ENCODE results near the gene HIVEP2.

Gene HIVEP2

DNA sequence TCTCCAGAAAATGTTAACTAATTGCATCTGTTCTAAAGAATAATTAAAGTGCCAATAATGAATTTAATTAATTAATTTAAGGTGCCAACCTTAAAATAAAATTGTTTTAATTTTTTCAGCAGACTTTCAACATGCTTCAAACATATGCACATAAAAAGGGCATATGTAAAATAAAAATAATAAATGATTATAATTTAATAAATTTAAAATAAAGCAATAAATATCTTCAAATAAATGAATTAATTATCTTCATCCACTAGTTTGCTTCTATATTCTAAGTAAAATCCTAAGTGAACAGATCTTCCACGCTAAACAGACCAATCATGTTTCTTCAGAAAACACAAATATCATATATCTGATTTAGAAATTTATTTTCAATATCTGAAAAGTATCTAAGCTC lies 119.2 kb downstream of the HIVEP2 start:
- H3K18ac ChIP-seq (ENCODE audit: low read length) = no peak overlapping the region
- no peak overlapping the region for H3K9ac ChIP-seq (ENCODE audit: low read length)
- no peak overlapping the region for H2AK5ac ChIP-seq (ENCODE audit: low read length)
- H3K79me2 ChIP-seq (ENCODE audit: control insufficient read depth, insufficient read depth, low read length, poor library complexity) = no peaks in the 10 kb centered on the region
- no peak for DNase-seq
- H3K14ac ChIP-seq (ENCODE audit: low read length) = no peak overlapping the region
- WGBS (ENCODE audit: extremely low coverage, insufficient coverage, insufficient read length) = no CpG with 5 or more reads among the region's 1 CpG
- H3K9me3 ChIP-seq (ENCODE audit: insufficient read depth, low read depth, low read length) = no peaks in the 10 kb centered on the region
- no peak overlapping the region for H4K12ac ChIP-seq (ENCODE audit: low read depth, low read length)
- H3K23ac ChIP-seq (ENCODE audit: low read length) = no peak overlapping the region
- H3K36me3 ChIP-seq (ENCODE audit: control insufficient read depth in 1 of 2, insufficient read depth in 2 of 2, low read length in 2 of 2) = no peaks in the 10 kb centered on the region
- no peak overlapping the region for H3K4ac ChIP-seq (ENCODE audit: low read depth, low read length)
- no peak overlapping the region for H3K4me3 ChIP-seq (ENCODE audit: low read depth, low read length)
- H3K4me1 ChIP-seq (ENCODE audit: control insufficient read depth in 1 of 2, insufficient read depth in 2 of 2, low read length in 2 of 2) = peaks cover 6 to 15% of the 10 kb centered on the region in 2 experiments
- H4K8ac ChIP-seq (ENCODE audit: low read depth, low read length) = no peak overlapping the region
- H2BK120ac ChIP-seq (ENCODE audit: insufficient read depth, low read length, poor library complexity) = no peak overlapping the region
- H4K91ac ChIP-seq (ENCODE audit: low read depth, low read length) = no peak overlapping the region
- no peak overlapping the region for H3K27ac ChIP-seq (ENCODE audit: low read depth, low read length)
- H3K4me2 ChIP-seq (ENCODE audit: low read length) = no peak overlapping the region
- H2BK5ac ChIP-seq (ENCODE audit: low read depth, low read length, poor library complexity) = no peak overlapping the region
- H2BK12ac ChIP-seq (ENCODE audit: low read length) = no peak overlapping the region
- H3K79me1 ChIP-seq (ENCODE audit: low read length) = no peaks in the 10 kb centered on the region
- H3K27me3 ChIP-seq (ENCODE audit: insufficient read depth, low read length) = no peaks in the 10 kb centered on the region
- no peak overlapping the region for H2AFZ ChIP-seq (ENCODE audit: insufficient read depth, low read length, poor library complexity)

DNA sequence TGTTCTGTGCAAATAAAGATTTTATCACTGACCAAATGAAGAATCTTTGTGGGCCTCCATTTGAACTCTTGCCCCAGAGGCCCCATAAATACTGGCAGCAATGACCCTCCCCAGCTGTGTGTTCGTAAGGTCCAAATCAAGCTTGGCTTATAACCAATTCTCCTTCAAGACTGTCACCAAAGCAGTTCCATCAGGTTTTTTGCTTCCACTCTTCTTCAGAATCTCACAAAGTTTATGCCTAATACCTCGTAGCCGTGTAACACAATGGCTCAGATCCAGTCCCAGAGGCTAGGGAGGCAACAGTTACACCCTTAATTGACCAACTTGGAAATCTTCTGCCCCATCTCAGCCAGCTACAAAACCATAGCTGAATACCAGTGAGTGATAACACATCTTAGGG lies 120.5 kb downstream of the HIVEP2 start:
- Histone ChIP-seq H3K4me3 (ENCODE audit: low read depth, low read length) (no peak overlapping the region), H2BK12ac (ENCODE audit: low read length) (no peak overlapping the region), H2BK5ac (ENCODE audit: low read depth, low read length, poor library complexity) (no peak overlapping the region), H3K9ac (ENCODE audit: low read length) (no peak overlapping the region), H2BK120ac (ENCODE audit: insufficient read depth, low read length, poor library complexity) (no peak overlapping the region), H3K14ac (ENCODE audit: low read length) (no peak overlapping the region), H3K18ac (ENCODE audit: low read length) (no peak overlapping the region), H3K79me2 (ENCODE audit: control insufficient read depth, insufficient read depth, low read length, poor library complexity) (no peaks in the 10 kb centered on the region), H4K8ac (ENCODE audit: low read depth, low read length) (no peak overlapping the region), H4K12ac (ENCODE audit: low read depth, low read length) (no peak overlapping the region), H3K4ac (ENCODE audit: low read depth, low read length) (no peak overlapping the region), H3K36me3 (ENCODE audit: control insufficient read depth in 1 of 2, insufficient read depth in 2 of 2, low read length in 2 of 2) (no peaks in the 10 kb centered on the region), H3K79me1 (ENCODE audit: low read length) (no peaks in the 10 kb centered on the region), H3K23ac (ENCODE audit: low read length) (no peak overlapping the region), H3K4me1 (ENCODE audit: control insufficient read depth in 1 of 2, insufficient read depth in 2 of 2, low read length in 2 of 2) (peaks cover 6 to 13% of the 10 kb centered on the region in 2 experiments), H2AK5ac (ENCODE audit: low read length) (no peak overlapping the region), H2AFZ (ENCODE audit: insufficient read depth, low read length, poor library complexity) (no peak overlapping the region), H3K9me3 (ENCODE audit: insufficient read depth, low read depth, low read length) (no peaks in the 10 kb centered on the region), H3K27me3 (ENCODE audit: insufficient read depth, low read length) (no peaks in the 10 kb centered on the region), H4K91ac (ENCODE audit: low read depth, low read length) (no peak overlapping the region), H3K27ac (ENCODE audit: low read depth, low read length) (no peak overlapping the region), H3K4me2 (ENCODE audit: low read length) (no peak overlapping the region)
- DNase-seq = no peak
- WGBS (ENCODE audit: extremely low coverage, insufficient coverage, insufficient read length) = no CpG with 5 or more reads among the region's 3 CpGs

DNA sequence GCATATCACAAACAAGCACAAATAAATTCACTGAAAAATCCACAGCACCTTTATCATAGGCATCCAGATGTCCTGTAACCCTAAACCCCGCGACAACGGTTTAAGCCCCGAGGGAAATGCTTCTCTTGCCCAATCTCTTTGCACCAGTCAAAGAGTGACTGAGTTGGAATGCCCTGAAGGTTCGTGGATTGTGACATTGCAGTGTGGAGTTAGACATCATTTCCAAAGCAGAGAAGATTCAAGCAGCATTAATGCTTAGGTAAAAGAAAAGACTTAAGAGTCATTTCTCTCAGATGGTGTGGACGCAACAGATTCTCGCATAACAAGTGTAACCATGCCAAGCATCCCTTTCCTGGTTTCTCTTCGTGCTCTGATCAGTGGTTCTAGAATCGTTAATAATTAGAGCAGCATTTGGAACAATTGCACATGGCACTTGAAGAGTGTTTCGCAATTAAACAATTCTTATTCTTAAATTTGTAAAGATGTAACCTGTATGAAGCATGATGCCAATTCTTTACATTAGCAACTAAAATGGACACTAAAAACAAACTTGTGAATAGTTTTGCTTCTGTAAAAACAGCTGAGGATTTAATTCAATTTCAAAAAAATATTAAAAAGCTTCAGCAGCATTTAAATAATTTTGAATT lies 121.6 kb downstream of the HIVEP2 start:
- H3K14ac ChIP-seq (ENCODE audit: low read length) = no peak overlapping the region
- WGBS (ENCODE audit: extremely low coverage, insufficient coverage, insufficient read length) = no CpG with 5 or more reads among the region's 10 CpGs

DNA sequence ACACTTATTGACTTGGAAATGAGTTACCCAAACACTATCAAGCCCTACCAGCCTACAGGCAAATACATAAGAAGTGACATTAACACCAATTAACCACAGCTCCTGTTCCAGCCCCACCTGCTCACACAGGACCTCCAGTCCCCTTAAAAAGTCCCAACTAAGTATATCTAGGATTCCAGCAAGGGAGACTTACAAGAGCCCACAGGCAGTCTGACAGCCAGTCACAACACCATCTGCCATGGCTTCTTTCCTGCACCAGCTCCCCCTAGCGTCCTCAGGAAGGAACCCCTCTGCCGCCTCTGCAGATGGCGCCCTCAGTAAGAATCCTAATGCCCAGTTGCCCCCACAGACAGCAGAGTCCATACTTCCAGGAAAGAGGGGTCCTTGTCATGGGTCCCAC lies 122.1 kb downstream of the HIVEP2 start:
- Histone ChIP-seq H3K23ac (ENCODE audit: low read length) (no peak overlapping the region), H3K79me1 (ENCODE audit: low read length) (no peaks in the 10 kb centered on the region), H4K8ac (ENCODE audit: low read depth, low read length) (no peak overlapping the region), H3K9ac (ENCODE audit: low read length) (no peak overlapping the region), H3K18ac (ENCODE audit: low read length) (no peak overlapping the region), H4K12ac (ENCODE audit: low read depth, low read length) (no peak overlapping the region), H2AK5ac (ENCODE audit: low read length) (no peak overlapping the region), H3K4ac (ENCODE audit: low read depth, low read length) (no peak overlapping the region), H3K14ac (ENCODE audit: low read length) (no peak overlapping the region), H3K4me1 (ENCODE audit: control insufficient read depth in 1 of 2, insufficient read depth in 2 of 2, low read length in 2 of 2) (peaks cover 6 to 13% of the 10 kb centered on the region in 2 experiments), H3K79me2 (ENCODE audit: control insufficient read depth, insufficient read depth, low read length, poor library complexity) (no peaks in the 10 kb centered on the region), H2BK120ac (ENCODE audit: insufficient read depth, low read length, poor library complexity) (no peak overlapping the region), H3K4me2 (ENCODE audit: low read length) (peak overlapping the region; percentile 42), H2AFZ (ENCODE audit: insufficient read depth, low read length, poor library complexity) (no peak overlapping the region), H3K4me3 (ENCODE audit: low read depth, low read length) (no peak overlapping the region), H3K27ac (ENCODE audit: low read depth, low read length) (no peak overlapping the region), H2BK12ac (ENCODE audit: low read length) (no peak overlapping the region), H2BK5ac (ENCODE audit: low read depth, low read length, poor library complexity) (no peak overlapping the region), H3K36me3 (ENCODE audit: control insufficient read depth in 1 of 2, insufficient read depth in 2 of 2, low read length in 2 of 2) (no peaks in the 10 kb centered on the region), H4K91ac (ENCODE audit: low read depth, low read length) (no peak overlapping the region), H3K9me3 (ENCODE audit: insufficient read depth, low read depth, low read length) (no peaks in the 10 kb centered on the region), H3K27me3 (ENCODE audit: insufficient read depth, low read length) (no peaks in the 10 kb centered on the region)
- WGBS (ENCODE audit: extremely low coverage, insufficient coverage, insufficient read length) = no CpG with 5 or more reads among the region's 3 CpGs
- DNase-seq = peak; percentile 67 to 76

More for the DNA sequence above, 121.6 kb downstream of the HIVEP2 start:
- no peak overlapping the region for H3K4ac ChIP-seq (ENCODE audit: low read depth, low read length)
- no peaks in the 10 kb centered on the region for H3K9me3 ChIP-seq (ENCODE audit: insufficient read depth, low read depth, low read length)
- no peak overlapping the region for H3K27ac ChIP-seq (ENCODE audit: low read depth, low read length)
- H3K4me1 ChIP-seq (ENCODE audit: control insufficient read depth in 1 of 2, insufficient read depth in 2 of 2, low read length in 2 of 2) = peaks cover 6 to 13% of the 10 kb centered on the region in 2 experiments
- H3K36me3 ChIP-seq (ENCODE audit: control insufficient read depth in 1 of 2, insufficient read depth in 2 of 2, low read length in 2 of 2) = no peaks in the 10 kb centered on the region
- H4K91ac ChIP-seq (ENCODE audit: low read depth, low read length) = no peak overlapping the region
- no peak overlapping the region for H2AK5ac ChIP-seq (ENCODE audit: low read length)
- H2BK12ac ChIP-seq (ENCODE audit: low read length) = no peak overlapping the region
- H2BK120ac ChIP-seq (ENCODE audit: insufficient read depth, low read length, poor library complexity) = no peak overlapping the region
- no peaks in the 10 kb centered on the region for H3K79me2 ChIP-seq (ENCODE audit: control insufficient read depth, insufficient read depth, low read length, poor library complexity)
- no peaks in the 10 kb centered on the region for H3K27me3 ChIP-seq (ENCODE audit: insufficient read depth, low read length)
- no peaks in the 10 kb centered on the region for H3K79me1 ChIP-seq (ENCODE audit: low read length)
- no peak overlapping the region for H3K9ac ChIP-seq (ENCODE audit: low read length)
- no peak overlapping the region for H3K23ac ChIP-seq (ENCODE audit: low read length)
- H4K12ac ChIP-seq (ENCODE audit: low read depth, low read length) = no peak overlapping the region
- peak overlapping the region; percentile 42 for H3K4me2 ChIP-seq (ENCODE audit: low read length)
- no peak overlapping the region for H3K18ac ChIP-seq (ENCODE audit: low read length)
- H2AFZ ChIP-seq (ENCODE audit: insufficient read depth, low read length, poor library complexity) = no peak overlapping the region
- H2BK5ac ChIP-seq (ENCODE audit: low read depth, low read length, poor library complexity) = no peak overlapping the region
- DNase-seq = peak; percentile 88 to 92
- H4K8ac ChIP-seq (ENCODE audit: low read depth, low read length) = no peak overlapping the region
- H3K4me3 ChIP-seq (ENCODE audit: low read depth, low read length) = no peak overlapping the region

All from trophoblast cell (in vitro differentiated cells and primary cell).